CD4-positive, alpha-beta T cell treated with Interleukin-4 for 1 hour (primary cell): ENCODE results near the gene DLX3.

ENCODE experiments used
- DNase-seq, 2 donors: peaks; one replicate each; pipeline ENCODE4 v3.0.0-alpha.2; 2020 to 2022

The DLX3 gene

DNA sequence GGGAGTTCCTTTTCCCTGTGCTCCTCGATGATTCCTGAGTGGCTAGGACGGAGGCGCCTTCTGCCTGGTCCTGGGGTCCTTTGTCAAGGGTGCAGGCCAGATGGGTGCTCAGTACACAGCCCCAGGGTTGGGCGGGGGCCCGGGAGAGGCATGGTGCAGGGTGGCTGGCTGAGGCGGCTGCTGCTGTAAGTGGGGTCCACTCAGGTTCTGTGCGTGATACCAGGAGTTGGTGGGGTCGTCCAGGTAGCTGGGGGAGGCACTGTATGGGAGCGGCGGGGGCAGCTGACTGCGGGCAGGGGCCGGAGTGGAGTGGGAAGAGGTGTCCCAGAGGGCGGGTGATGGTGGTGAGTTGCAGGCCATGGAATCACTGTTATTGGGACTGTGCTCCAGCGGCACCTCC, 3.6 kb downstream of the DLX3 start:
- DNase-seq, result no peak

DNA sequence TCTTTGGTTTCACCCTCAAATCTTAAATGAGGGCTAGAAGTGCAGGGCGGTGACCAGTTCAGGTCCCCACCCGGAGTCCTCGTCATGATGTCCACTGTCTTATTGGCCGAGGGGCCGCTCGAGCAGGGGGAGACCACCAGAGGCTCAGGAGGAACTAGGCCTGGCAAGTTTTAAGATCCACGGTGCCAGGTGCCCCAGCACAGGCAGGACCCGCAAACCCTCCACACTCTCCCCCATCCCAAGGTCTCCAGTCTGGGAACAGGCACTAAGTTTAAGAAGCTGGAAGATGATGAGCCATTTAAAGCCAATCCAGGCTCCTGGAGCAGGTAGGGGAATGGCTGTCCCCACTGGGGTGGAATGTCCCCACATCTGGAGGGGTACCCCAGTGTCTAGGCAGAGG, 4.1 kb downstream of the DLX3 start:
- DNase-seq, result no peak

DNA sequence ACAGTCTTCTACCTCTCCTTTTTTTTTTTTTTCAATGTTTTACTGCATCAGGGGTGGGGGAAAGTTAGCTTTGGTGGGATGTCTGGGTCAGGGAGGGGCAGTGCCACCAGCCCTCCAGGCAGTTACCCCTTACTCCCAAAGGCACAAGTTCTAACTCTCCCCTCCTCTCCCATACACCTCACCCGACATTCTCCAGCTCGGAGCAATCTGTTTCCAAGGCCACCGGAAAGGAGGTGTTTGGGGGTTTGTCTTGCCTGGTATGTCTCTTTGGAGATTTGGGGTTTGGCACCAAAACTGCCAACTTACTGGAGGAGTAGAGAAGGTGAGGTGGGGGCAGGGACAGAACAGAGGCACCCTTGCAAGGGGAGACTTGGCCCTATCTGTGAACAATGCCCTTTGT, 4.7 kb downstream of the DLX3 start:
- no peak for DNase-seq

DNA sequence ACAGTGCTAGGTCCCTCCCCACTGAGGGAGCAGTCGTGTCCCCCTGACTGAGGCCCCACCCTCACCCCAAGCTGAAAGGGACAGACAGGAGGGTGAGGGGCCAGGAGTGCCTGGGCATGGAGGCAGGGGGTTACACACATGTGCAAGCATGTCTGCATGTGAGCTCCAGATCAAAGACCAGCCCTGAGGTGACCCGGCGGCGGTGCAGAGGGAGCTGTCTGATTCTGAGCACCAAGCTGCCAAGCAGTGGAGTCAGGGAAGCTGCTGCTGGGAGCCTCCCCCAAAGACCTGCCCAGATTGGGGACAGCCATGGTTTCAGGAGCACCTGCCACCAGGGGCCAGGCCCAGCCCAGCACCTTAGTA, 5.5 kb downstream of the DLX3 start:
- DNase-seq, result no peak

DNA sequence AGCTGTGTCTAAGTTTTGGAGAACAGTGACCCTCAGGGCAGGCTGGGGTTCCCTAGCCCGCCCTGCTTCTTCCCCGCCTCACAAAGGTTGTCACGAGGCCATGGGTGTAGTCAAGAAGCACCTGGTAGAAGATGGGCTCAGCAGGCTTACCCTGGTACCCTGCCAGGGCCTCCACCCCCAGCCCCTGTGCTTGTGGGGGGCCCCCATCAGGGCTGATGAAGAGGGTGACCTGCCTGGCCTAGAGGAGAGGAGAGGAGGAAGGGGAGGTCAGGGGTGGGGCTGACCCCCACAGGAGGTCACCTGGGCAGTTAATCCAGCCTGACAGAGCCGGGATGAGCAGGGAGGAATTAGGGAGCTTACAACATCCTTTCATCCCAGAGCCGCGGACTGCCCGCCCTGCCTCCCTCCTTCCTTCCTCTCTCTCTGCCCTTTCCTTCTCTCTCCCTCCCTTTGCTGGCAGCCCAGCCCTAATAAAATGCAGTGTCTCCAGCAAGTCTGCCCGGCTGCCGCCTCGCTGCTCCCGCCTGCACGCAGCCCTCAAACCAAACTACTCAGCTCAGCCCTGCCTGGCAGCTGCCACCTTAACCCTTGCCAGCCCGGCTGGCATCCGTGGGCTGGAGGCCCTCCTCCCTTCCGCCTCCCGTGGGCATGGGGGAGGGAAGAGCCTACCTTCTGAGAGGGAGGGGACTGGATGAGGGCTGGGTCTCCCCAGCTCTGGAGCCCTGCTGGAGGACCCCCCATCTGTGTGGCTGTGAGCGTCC, 7.2 kb downstream of the DLX3 start:
- DNase-seq, result no peak

DNA sequence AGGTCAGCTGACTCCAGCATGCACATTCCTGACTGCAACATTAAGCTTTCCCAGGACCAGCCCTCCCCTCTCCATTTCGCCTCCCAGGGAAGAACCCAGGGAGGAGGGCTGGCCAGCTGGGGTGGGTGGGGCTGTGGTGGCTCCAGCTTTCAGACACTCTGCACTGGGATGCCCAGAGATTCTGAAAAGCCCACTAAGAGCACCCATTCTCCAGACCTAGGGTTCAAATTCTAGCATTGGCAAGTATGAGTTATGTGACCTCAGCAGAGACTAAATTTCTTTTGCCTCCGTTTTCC, 7.8 kb downstream of the DLX3 start:
- DNase-seq, result no peak

DNA sequence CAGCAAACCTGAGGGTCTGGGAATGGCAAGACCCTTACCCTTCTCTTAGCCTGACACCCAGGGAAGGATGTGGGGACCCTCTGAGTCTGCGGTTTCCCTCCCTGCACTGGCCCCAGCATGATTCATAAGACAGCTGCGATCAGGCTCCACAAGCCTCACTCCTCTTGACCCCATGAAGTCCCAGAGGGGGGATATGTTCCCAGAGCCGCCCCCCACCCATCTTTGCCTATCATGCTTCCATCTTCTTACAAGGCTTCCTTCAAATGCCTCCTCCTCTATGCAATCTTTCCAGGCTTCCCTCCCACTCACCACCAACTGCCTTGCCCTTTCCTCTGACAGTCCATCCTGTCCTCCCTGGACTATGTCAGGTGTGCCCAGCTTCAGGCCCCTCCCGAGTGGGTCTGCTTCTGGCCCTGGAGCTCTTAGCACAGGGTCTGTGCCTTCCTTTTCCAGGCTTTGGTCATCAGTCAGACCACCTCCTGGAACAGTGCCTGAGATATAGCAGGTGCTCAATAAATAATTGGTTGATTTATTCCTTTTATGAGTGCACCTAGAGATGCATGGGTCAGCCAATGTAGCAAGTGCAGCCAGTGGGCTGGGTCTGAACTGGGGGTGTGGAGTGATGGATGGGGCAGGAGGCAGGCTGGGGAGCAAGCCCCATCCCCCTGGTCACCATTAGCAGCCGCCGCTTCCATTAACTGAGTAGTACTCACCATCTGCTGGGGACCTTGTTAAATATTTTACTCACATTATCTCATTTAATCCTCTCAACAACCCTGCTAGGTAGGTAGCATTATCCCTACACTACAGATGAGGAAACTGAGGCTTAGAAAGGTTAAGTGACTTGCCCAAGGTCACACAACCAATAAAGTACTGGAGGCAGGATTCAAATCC, 8.4 kb downstream of the DLX3 start:
- DNase-seq, result no peak

DNA sequence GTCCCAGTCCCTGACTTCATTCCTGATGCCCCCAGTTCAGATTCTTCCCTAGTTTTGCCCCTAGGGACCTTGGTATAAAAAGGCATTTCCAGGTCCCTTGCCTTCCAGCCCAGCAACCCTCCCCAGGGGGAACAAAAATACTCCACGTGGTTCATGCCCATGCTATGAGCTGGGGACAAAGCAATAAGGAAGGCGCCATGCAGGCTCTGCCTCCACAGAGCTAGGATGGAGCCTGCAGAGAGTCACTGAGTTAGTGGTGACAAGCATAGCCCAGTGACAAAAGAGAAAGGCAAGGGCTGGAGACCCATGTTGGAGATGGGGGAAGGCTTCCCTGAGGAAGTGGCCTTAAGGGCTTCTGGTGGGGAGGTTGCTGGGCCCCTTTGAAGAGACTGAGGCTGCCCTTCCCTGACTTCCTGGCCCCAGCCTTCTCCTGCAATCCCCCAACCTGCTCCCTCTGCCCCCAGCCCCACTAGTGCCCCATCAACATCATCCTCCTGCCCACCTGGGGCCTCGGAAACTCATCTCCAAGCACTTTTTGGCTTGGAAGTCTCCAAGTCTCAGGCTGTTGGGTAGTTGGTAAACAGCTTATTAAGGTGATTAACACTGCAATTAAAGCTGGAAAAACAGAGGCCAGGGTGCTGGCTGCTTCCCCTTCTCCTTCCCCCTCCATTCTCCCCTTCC, 9.6 kb downstream of the DLX3 start:
- DNase-seq, result no peak

DNA sequence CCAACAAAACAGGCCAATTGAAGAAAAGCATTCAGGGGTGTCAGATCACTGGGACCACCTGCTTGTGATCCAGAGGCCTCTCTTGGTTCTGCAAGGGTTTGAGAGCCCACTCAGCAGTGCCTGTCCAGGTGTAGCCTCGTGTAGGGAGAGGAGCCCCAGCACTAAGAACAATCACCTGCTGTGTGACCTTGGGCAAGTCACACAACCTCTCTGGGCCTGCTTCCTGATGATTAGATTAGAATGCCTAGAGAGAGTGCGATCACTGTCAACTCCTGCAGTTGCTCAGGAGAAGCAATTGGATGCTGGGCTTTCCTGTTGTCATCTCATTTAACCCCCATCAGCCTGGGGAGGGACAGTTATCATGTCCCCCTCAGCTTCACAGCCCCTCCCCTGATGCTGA, 10.2 kb downstream of the DLX3 start:
- no peak for DNase-seq

DNA sequence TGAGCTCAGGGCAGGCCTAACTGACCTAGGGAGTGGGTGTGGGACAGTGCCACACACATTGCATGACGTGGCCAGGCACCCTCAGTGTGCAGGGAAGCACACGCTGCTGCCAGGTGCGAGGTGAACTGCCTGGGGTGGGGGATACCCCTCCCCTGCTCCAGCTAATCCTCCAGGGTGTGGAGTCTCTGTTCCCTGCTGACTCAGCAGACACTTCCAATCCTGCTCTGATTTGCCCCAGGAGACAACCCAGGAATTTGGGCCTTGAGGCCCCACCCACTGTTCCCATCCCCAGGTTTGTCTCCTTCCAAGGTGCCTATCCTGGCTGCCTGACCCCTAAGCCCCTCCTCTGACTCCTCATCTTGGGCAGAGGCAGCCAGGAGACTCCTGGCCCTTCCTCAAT, 10.7 kb downstream of the DLX3 start:
- DNase-seq, result no peak

DNA sequence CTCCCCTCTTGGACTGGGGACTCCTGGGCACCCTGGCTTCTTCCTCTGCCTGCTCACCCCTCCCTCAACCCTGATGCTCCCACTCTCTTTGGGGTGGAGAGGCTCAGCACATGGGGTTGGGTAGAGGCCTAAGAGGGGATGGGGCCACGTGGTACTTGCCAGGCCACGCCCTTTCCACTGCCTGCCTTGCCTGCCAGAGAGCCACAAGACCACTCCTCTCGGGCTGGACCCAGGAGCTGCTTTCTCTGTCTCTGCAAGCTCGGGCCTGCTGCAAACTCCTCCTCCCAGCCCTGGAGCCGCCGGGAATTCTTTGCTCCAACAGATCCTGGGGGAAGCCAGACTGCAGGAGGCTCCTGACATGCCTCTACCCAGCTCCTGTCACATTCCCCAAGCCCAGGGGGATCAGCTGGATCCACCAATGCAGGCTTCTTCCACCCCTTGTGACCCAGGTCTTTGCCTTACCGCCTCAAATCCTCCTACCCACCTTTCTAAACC, 14.3 kb downstream of the DLX3 start:
- DNase-seq, result no peak

DNA sequence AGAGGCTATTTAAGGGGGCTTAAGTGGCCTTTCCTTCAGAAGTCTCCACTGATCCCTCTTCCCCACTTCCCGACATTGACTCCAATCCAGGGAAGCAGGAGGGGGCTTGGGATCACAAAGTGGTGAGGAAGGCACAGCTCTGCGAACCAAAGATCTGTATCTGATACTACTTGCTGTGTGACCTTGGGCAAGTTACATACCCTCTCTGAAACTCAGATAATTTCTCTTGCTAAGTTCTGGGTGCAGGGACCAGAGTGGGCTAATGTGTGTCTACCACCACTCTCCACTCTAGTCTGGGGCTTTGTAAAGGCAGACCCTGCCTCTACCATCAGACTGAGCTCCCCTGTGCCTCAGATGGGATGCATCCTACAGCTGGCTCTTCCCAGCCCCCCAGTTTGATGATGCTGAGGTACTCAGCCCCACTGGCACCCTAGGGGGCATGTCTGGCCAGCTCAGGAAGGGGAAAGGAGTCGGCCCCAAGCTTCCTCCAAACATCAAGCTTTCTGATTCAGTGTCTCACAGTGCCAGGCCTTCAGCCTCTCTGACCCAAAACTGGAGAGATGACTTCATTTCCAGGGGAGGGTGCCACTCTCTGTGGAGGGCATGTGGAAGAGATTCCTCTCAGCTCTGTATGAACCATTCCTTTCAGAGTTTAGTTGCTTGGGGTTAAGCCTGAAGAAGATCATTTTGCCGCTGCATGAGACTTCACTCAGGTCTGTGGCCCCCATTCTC, 15.1 kb downstream of the DLX3 start:
- no peak for DNase-seq

DNA sequence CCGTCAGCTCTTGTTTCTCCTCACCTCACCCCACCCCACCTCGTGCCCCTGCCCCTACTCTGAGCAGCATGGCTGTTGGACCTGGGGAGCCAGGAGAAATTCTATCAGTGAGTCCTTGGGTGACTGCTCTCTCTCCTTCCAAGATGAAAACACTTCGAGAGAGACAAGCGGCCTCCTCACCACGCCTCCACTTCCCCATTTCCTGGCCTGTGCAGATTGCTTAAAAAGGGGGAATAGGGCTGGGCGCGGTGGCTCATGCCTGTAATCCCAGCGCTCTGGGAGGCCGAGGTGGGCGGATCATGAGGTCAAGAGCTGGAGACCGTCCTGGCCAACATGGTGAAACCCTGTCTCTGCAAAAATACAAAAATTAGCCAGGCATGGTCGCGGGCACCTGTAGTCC, 16.5 kb downstream of the DLX3 start:
- no peak for DNase-seq

DNA sequence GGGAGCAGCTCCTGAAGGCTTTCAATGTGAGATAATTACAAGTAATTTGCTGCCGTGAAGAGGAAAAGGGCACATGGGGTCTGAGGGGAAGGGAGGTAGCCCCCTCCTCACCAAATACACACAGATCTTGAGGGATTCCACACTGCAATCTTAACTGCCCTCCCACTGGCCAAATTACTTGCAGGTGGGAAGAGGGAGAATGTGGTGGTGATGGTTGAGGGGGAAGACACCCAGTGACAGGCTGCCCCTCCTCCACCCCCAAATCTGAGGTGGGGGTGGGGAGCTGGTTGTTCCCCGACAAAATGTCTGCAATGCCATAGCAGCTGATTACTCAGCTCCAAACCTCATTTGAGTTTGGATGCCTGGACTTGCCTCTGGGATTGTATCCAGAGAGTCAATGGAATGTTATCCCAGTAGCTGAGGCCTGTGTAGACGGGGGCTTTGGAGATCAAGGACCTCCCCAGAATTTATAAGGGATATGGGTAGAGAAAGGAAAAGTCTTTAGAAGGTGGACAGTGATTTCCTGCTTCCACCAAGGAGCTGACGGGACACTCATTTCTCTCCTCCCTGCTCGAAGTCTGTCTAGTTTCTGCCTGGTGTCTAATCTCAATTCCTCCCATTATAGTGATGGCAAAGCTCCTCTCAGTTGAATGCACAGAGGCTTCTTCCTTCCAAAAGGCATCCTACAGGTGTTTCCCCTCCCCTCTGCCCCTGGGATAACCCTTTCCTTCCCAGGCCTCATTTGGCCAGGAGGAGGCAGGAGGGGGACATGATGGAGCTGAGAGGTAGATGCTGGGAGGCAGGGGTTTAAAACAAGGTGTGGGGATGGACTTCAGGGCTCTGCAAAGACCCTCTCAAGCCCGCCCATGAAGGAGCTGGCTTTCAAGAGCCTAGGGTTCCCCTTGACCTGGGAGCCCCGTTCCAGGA, 17.3 kb downstream of the DLX3 start:
- no peak for DNase-seq

DNA sequence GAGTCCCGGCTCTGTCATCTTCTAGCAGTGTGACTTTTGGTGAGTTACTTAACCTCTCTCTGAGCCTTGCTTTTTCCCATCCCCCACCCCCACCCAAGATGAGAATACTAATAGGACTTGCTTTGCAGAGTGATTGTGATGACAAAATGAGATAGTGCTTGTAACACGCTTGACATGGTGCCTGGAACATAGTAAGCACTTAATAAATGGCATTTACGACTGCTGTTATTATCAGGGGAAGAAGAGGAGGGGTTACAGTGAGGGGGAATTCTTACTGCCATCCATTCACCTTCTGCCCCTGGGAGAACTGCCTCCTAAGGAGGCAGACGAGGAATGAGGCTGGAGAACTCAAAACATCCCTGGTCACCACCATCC, 18.2 kb downstream of the DLX3 start:
- DNase-seq, result no peak

DNA sequence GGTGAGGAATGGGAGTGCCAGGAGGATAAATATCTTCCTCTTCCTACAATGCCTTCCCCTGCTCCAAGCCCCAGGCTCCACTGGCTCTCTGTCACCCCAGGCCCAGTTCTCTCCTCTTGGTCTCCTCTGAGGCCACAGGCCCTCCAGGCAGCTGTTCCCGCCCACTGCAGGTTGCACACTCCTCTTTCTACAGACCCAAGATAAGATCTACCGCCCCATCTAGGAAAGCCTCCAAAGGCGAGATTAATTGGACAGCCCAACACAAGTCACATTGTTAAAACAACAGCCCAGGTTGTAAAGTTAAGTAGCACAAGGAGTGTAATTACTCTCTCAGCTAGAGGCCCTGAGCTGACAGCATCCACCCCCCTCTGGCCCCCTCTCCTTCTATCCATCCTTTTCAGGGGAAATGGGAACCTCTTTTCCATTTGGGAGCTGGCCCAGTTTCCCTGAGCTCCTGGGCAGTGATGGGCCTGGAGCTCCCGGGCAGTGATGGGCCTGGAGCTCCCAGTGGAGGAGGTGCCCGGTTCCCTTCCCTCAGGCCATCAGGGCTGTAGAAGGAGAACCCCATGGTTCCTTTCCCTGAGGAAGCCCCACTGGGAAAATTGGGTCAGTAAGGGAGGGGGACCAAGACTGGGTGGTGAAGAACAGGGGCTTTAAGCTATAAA, 18.7 kb downstream of the DLX3 start:
- no peak for DNase-seq

DNA sequence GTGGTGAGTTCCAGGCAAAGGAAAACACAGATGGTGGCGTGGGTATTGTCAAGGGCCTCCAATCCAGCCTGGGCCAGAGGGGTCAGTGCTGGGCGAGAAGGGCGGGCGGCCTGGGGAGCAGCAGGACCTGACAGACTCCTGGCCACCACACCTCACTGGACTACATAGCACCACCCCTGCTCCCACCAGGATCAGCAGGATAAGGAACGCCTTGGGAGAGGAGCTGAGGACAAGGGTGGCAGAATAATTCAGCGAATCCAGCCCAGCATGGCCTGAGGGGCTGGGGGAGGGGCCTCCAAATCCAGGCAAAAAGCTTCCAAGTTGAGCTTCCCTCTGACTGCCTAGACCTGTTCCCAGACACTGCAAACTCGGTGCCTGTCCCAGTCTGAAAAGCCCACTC, 19.5 kb downstream of the DLX3 start:
- no peak for DNase-seq

DNA sequence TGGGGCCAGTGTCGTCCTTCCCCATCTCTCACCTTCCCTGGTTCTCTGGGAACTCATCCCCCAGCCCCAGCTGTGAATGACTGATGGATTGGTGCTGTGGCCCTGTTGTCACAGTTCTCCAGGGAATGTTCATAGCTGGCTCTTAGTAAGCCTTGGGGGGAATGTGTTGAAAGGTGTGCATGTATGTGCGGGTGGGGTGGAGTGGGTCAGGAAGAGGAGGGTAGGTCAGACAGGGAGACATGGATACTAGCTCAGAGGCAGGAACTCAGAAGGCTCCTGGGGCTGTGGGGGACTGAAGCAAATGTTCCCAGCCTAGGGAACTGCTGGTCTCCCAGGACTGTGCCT, 21.8 kb downstream of the DLX3 start:
- no peak for DNase-seq

DNA sequence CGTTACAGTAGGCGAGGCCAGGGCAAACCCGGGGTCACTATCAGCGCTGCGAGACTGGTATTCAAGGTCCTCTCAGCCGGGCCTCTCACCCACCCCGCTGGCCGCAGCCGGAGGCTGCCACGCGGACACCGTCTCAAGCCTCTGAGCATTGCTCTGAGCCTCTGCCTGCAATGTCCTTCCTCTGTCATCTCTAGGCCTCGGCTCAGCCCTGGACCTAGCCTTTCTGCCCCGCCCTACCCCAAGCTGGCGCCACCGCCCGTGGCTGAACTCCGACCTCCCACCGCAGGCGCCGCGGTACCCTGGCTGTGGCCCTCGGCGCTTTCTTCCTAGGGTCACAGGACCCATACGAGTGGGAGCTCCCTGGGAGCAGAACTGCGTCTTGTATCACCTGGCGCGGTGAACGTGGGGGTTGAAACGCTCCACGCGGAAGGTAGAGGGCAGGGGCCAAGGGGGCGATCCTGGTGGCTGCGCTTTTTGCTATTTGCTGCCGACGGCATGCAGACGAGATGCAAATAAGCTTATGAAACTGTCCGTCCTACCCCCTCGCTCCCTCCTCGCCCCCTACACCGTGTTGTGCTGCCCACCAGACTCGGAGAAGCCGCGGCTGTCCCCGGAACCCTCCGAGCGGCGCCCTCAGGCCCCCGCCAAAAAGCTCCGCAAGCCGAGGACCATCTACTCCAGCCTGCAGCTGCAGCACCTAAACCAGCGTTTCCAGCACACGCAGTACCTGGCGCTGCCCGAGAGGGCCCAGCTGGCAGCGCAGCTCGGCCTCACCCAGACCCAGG, 22.3 kb downstream of the DLX3 start:
- no peak for DNase-seq

DNA sequence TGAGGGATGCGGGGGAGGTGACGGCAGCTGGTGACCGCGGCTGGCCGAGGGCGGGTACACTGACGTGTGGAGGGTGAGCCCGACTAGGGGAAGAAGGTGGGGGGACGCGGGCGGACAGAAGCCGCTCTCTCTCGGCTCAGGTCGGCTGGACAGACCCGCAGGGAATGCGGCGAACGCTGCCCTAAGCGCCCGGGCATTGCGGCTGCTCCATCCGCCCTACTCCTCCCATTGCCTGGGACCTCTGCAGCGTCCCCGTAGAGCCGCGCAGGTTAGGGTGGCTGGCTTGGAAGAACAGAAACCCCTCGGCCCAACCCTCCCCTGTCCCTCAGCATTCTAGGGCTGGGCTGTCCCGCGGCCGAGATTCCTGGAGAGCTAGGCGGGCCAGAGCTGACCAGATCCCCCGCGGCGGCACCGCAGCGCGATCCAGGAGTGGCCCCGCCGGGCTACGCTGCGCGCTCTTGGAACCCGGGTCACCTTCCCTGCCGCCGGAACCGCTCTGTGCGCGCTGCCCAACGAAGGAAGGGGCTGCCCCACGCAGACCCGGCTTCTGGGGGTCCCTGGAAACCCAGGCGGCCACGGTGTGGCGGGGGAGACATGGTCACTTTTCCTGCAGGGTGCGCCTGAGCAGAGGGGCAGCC, 23.1 kb downstream of the DLX3 start:
- DNase-seq, result no peak
